Astrocyte (in vitro differentiated cells and primary cell): ENCODE results near the gene CCDC78.

Source experiments
- CTCF ChIP-seq: IDR thresholded peaks from 2 replicates; pipeline ENCODE4 v1.5.1; 2011; ENCODE audit warnings: low read depth, mild to moderate bottlenecking, inconsistent platforms, low read length, moderate library complexity; ENCODE audit not compliant: insufficient read depth
- EZH2 ChIP-seq: IDR thresholded peaks from 2 replicates; pipeline ENCODE4 v1.6.1; 2012; ENCODE audit warnings: mild to moderate bottlenecking, low read length, inconsistent platforms; ENCODE audit not compliant: insufficient read depth

- TF ChIP-seq CTCF = no peak
- TF ChIP-seq EZH2 = no peak
These were observed 23.9 kb downstream of the CCDC78 start for GRCh38 chr16:702341-702740.
